GM21717 (cell line): ENCODE data around the gene DAPK1.

Experiments used
- ATAC-seq: cut with Tn5 transposase; IDR thresholded peaks from one replicate; pipeline ENCODE4 v1.9.1; 2021; ENCODE audit warnings: mild to moderate bottlenecking, moderate library complexity; ENCODE audit not compliant: unreplicated experiment

DAPK1 gene

GRCh38 chr9:87516222-87516925 lies 18.7 kb downstream of the DAPK1 start:
- no peak for ATAC-seq

GRCh38 chr9:87516926-87517290 lies 19.2 kb downstream of the DAPK1 start:
- ATAC-seq: no peak

- no peak for ATAC-seq
Measured at GRCh38 chr9:87517732-87518131, 20.1 kb downstream of the DAPK1 start.

- no peak for ATAC-seq
Measured at GRCh38 chr9:87518702-87519335, 21.2 kb downstream of the DAPK1 start.

GRCh38 chr9:87519461-87519860 lies 21.8 kb downstream of the DAPK1 start:
- ATAC-seq: no peak

- no peak for ATAC-seq
Measured at GRCh38 chr9:87520172-87520683, 22.6 kb downstream of the DAPK1 start.

- ATAC-seq: no peak
Measured at GRCh38 chr9:87521834-87522233, 24.2 kb downstream of the DAPK1 start.

- ATAC-seq: no peak
Measured at GRCh38 chr9:87524061-87524460, 26.4 kb downstream of the DAPK1 start.

GRCh38 chr9:87525546-87526303 lies 28.1 kb downstream of the DAPK1 start:
- ATAC-seq: no peak

- ATAC-seq: no peak
Measured at GRCh38 chr9:87527211-87527916, 29.7 kb downstream of the DAPK1 start.

- no peak for ATAC-seq
Measured at GRCh38 chr9:87528969-87529368, 31.3 kb downstream of the DAPK1 start.

- ATAC-seq: no peak
Measured at GRCh38 chr9:87529671-87530070, 32.0 kb downstream of the DAPK1 start.

GRCh38 chr9:87530716-87531115 lies 33.0 kb downstream of the DAPK1 start:
- no peak for ATAC-seq

GRCh38 chr9:87531370-87532295 lies 34.0 kb downstream of the DAPK1 start:
- ATAC-seq: no peak

- ATAC-seq: no peak
Measured at GRCh38 chr9:87533271-87533670, 35.6 kb downstream of the DAPK1 start.

- no peak for ATAC-seq
Measured at GRCh38 chr9:87534036-87534435, 36.4 kb downstream of the DAPK1 start.

- ATAC-seq: no peak
Measured at GRCh38 chr9:87534957-87535356, 37.3 kb downstream of the DAPK1 start.

GRCh38 chr9:87535817-87536539 lies 38.3 kb downstream of the DAPK1 start:
- peak; percentile 72 for ATAC-seq

GRCh38 chr9:87537625-87538024 lies 40.0 kb downstream of the DAPK1 start:
- no peak for ATAC-seq
